ENCODE data around the gene TTC16.

- TF ChIP-seq RFX5 (IDR thresholded peaks at IDR 0.05; ENCODE audit: borderline replicate concordance, low read depth, low read length) (no peak), SP2 (IDR thresholded peaks at IDR 0.05; ENCODE audit: low read length) (no peak)
Observed at GRCh38 chr9:127753622-127754021, 37.7 kb downstream of the TTC16 start.
